Activated naive CD4-positive, alpha-beta T cell treated with anti-CD3 and anti-CD28 coated beads, Interleukin-2, amount 50 U/mL, for 72 hours (primary cell): Measurements from ENCODE around the gene CEP295NL. TPM values are rescaled to one million over a fixed set of nuclear protein-coding genes. Genes with fewer than 3 reads are reported as not detected.
"Not testable (repeated sequence)": the region's sequence is repeated elsewhere in the genome, so short reads cannot be mapped to it uniquely, and the experiment has no call there.

ENCODE experiments used
- ATAC-seq, 2 donors: fragments of 150-1000 bp; cut with Tn5 transposase; 2 replicates each; pipeline ENCODE4 v1.10.0; 2021; ENCODE audit warnings: mild to moderate bottlenecking in 2 of 2, moderate library complexity in 2 of 2
- DNase-seq, 2 donors: peaks; one replicate each; pipeline ENCODE4 v3.0.0; 2021 to 2022; ENCODE audit warnings: low spot score in 2 of 2
- H3K27ac Mint-ChIP-seq, 2 donors: one replicate each; pipeline ENCODE4 v1.8.0; 2022; ENCODE audit warnings: mild to moderate bottlenecking in 2 of 2, mixed read lengths in 2 of 2
- H3K36me3 Mint-ChIP-seq, 2 donors: one replicate each; pipeline ENCODE4 v1.8.0; 2022; ENCODE audit warnings: mixed read lengths in 2 of 2
- H3K9me3 Mint-ChIP-seq, 2 donors: one replicate each; pipeline ENCODE4 v1.8.0; 2022; ENCODE audit warnings: mixed read lengths in 2 of 2
- total RNA-seq, 2 donors: library from RNA; stranded (reverse); gene quantifications; one replicate each; pipeline ENCODE4 v1.2.3, GENCODE V29; 2022

Gene CEP295NL
- total RNA-seq, 2 donors from 2014 or later, result 0.61 TPM; not detected in 1

GRCh38 chr17:78897664-78898047 lies 5.3 kb downstream of the CEP295NL start:
- ATAC-seq, result no peak
- Mint-ChIP-seq H3K36me3 (no peaks in the 10 kb centered on the region), H3K9me3 (no peaks in the 10 kb centered on the region), H3K27ac (no peak overlapping the region)
- DNase-seq, result no peak

DNA sequence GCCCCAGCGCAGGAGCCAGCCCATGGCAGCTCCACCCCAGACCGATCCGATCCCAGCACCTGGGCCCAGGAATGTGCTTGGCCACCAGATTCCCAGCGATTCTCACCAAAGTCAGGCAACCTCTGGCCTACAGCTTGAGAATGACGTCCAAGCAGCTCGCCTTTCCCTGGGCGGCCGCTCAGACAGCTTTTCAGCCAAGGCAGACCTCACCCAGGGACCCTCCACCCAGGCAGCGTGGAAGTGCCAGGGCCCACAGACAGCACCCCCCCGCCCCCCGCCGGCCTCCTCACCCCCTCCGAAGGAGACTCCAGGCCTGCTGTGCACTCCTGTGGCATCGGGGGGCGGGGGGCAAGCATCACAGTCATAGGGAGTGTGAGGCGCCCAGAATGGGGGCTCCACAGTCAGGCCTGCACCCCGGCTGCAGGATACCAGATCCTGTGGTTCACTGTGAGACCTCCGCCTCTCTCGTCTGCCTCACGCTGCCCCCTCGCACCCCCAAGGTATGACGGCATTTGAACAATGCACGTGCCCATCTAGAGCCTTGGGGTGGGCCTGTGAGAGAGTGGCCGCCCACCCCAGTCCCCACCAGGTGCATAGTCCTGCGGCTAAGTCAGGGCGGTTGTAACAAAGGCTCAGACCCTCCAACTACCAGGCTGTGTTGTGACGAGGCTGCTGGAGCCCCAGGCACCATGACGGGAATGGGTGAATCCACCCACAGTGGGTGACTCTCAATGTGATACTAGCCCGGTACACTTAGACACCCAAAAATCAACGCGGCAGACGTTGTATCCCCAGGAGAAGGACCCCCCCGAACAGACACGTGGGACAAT lies 6.0 kb downstream of the CEP295NL start:
- Mint-ChIP-seq H3K9me3 (no peaks in the 10 kb centered on the region), H3K27ac (peak overlapping the region in 1 of 2 donors; percentile 54), H3K36me3 (no peaks in the 10 kb centered on the region)
- ATAC-seq (no peak), DNase-seq (no peak)

- Mint-ChIP-seq H3K36me3 (no peaks in the 10 kb centered on the region), H3K9me3 (no peaks in the 10 kb centered on the region), H3K27ac (peak overlapping the region in 1 of 2 donors; percentile 54)
- ATAC-seq (no peak), DNase-seq (no peak)
Observed at GRCh38 chr17:78896091-78896833, 6.7 kb downstream of the CEP295NL start.

GRCh38 chr17:78895322-78895721 lies 7.7 kb downstream of the CEP295NL start:
- ATAC-seq (no peak), DNase-seq (no peak)
- no peaks in the 10 kb centered on the region for H3K9me3 Mint-ChIP-seq
- no peak overlapping the region for H3K27ac Mint-ChIP-seq
- H3K36me3 Mint-ChIP-seq, result no peaks in the 10 kb centered on the region

DNA sequence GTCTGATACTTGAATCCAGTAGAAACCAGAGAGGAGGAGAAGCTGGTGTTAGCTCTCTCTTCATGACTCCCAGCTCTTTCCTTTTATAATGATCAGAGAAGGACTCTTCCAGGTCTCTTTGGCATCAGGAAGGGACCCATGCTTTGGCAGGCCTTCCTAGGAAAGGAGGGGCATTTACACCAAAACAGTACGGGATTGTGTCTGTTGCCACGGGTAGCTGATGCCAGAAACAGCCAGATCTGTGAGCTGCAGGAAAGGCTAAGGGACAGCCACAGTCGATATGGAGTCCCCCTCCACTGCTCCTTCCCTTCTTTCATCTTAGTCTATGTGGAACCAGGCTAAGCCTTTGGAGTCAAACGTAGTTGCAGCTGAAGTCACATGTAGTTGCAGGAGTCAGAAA lies 9.3 kb downstream of the CEP295NL start:
- DNase-seq (no peak), ATAC-seq (no peak)
- no peaks in the 10 kb centered on the region for H3K9me3 Mint-ChIP-seq
- no peaks in the 10 kb centered on the region for H3K36me3 Mint-ChIP-seq
- no peak overlapping the region for H3K27ac Mint-ChIP-seq

DNA sequence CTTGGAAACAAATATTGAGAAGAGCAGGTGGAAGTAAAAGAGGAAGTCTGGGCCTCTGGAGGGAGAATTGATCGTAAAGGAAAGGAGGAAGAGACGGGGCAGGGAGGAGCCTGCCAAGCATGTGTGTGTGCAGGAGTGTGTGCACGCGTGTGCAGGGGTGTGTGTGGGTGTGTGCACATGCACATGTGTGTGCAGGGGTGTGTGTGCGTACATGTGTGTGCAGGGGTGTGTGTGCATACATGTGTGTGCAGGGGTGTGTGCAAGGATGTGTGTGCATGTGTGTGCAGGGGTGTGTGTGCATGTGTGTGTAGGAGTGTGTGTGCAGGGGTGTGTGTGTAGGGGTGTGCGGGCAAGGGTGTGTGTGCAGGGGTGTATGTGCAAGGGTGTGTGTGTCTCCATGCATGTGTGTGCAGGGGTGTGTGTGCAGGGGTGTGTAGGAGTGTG lies 10.0 kb downstream of the CEP295NL start:
- DNase-seq, result no peak
- H3K36me3 Mint-ChIP-seq, result no peaks in the 10 kb centered on the region
- no peak for ATAC-seq
- no peaks in the 10 kb centered on the region for H3K9me3 Mint-ChIP-seq
- H3K27ac Mint-ChIP-seq, result no peak overlapping the region

- ATAC-seq (no peak), DNase-seq (no peak)
- no peak overlapping the region for H3K27ac Mint-ChIP-seq
- no peaks in the 10 kb centered on the region for H3K36me3 Mint-ChIP-seq
- no peaks in the 10 kb centered on the region for H3K9me3 Mint-ChIP-seq
Observed at GRCh38 chr17:78892520-78892919, 10.5 kb downstream of the CEP295NL start.

GRCh38 chr17:78892062-78892456 lies 10.9 kb downstream of the CEP295NL start:
- ATAC-seq (no peak), DNase-seq (no peak)
- no peak overlapping the region for H3K27ac Mint-ChIP-seq
- no peaks in the 10 kb centered on the region for H3K9me3 Mint-ChIP-seq
- H3K36me3 Mint-ChIP-seq, result no peaks in the 10 kb centered on the region

- Mint-ChIP-seq H3K27ac (peak overlapping the region in 1 of 2 donors; percentile 49), H3K9me3 (no peaks in the 10 kb centered on the region), H3K36me3 (no peaks in the 10 kb centered on the region)
- DNase-seq (no peak), ATAC-seq (no peak)
Observed at GRCh38 chr17:78891406-78892061, 11.5 kb downstream of the CEP295NL start.

DNA sequence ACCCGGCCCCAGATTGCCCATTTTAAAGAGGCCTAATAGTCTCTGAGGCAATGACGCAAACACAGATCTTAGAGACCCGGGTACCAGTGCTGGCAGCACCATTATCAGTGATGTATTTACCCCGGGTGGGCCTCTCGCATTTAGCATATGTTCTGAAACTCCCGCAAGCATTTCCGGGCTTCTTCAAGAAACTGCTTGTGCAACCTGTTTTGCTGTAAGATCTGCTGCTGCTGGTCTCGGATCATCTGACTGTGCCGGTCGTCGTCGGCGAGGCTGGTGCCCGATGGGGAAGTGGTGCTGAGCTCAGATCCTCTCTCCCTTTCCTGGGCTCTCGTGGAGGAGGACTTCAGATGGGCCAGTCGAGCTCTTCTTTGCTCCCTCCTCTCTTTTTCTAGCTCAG lies 12.5 kb downstream of the CEP295NL start:
- ATAC-seq, result peak; percentile 74 to 75
- Mint-ChIP-seq H3K36me3 (no peaks in the 10 kb centered on the region), H3K27ac (peak overlapping the region; percentile 44 to 49), H3K9me3 (no peaks in the 10 kb centered on the region)
- peak in 1 of 2 donors; percentile 33 for DNase-seq

DNA sequence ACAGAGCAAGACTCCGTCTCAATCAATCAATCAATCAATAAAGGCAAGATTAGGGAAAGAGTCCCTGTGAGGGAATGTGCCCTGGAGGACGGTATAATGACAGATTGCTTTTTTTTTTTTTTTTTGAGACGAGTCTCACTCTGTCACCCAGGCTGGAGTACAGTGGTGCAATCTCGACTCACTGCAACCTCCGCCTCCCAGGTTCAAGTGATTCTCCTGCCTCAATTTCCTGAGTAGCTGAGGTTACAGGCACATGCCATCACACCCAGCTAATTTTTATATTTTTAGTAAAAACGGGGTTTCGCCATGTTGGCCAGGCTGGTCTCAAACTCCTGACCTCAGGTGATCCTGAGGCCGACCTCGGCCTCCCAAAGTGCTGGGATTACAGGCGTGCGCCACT lies 12.9 kb downstream of the CEP295NL start:
- H3K27ac Mint-ChIP-seq, result peak overlapping the region in 1 of 2 donors; percentile 49
- not testable (repeated sequence) for DNase-seq, H3K9me3 Mint-ChIP-seq, H3K36me3 Mint-ChIP-seq
- peak; percentile 18 to 21 for ATAC-seq

GRCh38 chr17:78889531-78889930 lies 13.5 kb downstream of the CEP295NL start:
- peak overlapping the region; percentile 22 to 49 for H3K27ac Mint-ChIP-seq
- no peaks in the 10 kb centered on the region for H3K36me3 Mint-ChIP-seq
- no peak for DNase-seq
- no peaks in the 10 kb centered on the region for H3K9me3 Mint-ChIP-seq
- peak; percentile 55 to 58 for ATAC-seq

- no peak for ATAC-seq
- H3K27ac Mint-ChIP-seq, result peak overlapping the region in 1 of 2 donors; percentile 49
- no peaks in the 10 kb centered on the region for H3K9me3 Mint-ChIP-seq
Observed at GRCh38 chr17:78888941-78889518, 14.0 kb downstream of the CEP295NL start.

DNA sequence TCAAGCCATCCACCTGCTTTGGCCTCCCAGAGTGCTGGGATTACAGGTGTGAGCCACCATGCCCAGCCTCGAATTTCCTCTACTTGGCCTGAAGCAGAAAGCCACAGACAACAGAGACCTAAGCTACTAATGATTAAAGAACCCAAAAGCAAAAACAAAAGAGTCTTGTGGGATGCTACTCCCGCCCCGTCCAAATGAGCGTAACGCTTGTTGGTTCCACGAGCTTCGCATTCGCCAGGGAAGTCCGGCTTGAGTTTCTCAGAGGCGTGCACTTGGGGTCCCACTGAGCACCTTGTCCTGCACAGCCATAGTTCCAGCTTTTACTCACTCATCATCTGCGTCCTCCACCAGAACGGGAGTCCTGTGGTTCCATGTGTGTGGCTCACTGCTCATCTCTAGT lies 16.0 kb downstream of the CEP295NL start:
- DNase-seq (no peak), ATAC-seq (no peak)
- H3K9me3 Mint-ChIP-seq, result no peaks in the 10 kb centered on the region
- H3K36me3 Mint-ChIP-seq, result no peaks in the 10 kb centered on the region
- H3K27ac Mint-ChIP-seq, result no peak overlapping the region

More at GRCh38 chr17:78888941-78889518, 14.0 kb downstream of the CEP295NL start:
- no peak for DNase-seq
- no peaks in the 10 kb centered on the region for H3K36me3 Mint-ChIP-seq

DNA sequence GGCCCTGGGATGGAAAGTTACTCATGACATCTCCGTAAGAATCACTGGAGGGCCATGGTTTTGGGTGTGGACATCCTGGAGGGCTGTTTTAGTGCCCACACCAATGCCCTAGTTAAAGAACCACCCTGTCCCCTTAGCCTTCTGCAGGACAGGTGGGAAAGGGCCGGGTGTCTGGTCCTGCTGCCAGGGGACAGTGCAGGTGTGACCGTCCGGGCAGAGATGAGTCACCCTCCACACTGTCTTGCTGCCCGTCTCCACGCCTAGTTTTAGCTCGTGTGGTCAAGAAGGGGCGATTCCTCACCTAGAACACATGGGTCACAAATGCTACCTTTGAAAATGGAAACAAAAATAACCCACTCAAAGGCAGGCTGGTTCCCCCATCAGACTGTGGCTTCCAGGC lies 17.0 kb downstream of the CEP295NL start:
- ATAC-seq (no peak), DNase-seq (no peak)
- Mint-ChIP-seq H3K27ac (no peak overlapping the region), H3K36me3 (no peaks in the 10 kb centered on the region), H3K9me3 (no peaks in the 10 kb centered on the region)

DNA sequence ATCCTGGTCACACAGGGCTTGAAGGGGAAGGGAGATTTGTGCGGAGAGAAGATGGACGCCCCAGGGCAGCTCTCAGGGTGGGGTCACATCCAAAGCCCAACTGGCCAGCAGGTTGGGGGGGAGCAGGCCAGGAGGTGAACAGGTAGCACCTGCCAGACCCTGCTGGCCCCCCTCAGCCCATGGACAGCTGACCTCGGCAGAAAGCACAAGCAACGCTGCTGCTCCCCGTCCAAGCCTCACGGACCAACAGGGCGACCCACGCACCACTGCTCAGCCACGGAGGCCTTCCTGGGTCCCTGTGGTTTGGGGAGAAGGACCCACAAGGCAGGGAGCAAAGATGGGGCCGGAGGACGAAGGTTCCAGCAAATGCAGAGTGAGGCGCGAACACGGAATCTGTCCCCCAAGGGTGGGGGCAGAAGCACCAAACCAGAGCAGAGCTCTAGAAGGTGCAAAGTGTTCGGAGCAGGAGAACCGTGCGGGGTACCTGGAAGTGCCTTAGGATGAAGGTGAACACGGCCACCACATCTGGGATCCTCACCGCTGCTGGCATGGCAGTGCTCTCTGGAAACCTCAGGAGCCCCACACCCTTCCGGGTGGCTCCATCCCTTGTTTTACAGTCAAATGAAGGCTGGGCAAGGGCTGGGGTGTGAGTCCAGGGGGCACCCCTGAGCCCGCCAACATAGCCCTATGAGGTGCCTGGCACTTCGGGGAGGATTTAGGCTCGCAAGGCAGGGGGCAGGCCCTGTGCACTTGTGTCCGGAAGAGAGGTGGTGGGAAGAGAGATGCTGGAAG lies 17.9 kb downstream of the CEP295NL start:
- H3K27ac Mint-ChIP-seq, result no peak overlapping the region
- DNase-seq (no peak), ATAC-seq (no peak)
- H3K36me3 Mint-ChIP-seq, result no peaks in the 10 kb centered on the region
- no peaks in the 10 kb centered on the region for H3K9me3 Mint-ChIP-seq
